Activated T-helper 9 cell treated with anti-CD3 and anti-CD28 coated beads, Interleukin-2, amount 50 U/mL, for 16 hours (primary cell): Measurements from ENCODE around the gene PRSS36.
A peak's percentile ranks its signal among the peaks of the same experiment; 100 is the strongest.
"Not testable (repeated sequence)": the region's sequence is repeated elsewhere in the genome, so short reads cannot be mapped to it uniquely, and the experiment has no call there.

Experiments
- DNase-seq: peaks from one replicate; pipeline ENCODE4 v3.0.0-alpha.2; 2020; ENCODE audit warnings: low read depth

The PRSS36 gene

GRCh38 chr16:31120129-31120528 lies 29.7 kb downstream of the PRSS36 start:
- DNase-seq, result no peak

- no peak for DNase-seq
These were observed 31.4 kb downstream of the PRSS36 start for GRCh38 chr16:31118223-31119155.

GRCh38 chr16:31117384-31118222 lies 32.3 kb downstream of the PRSS36 start, which contains the start of gene KAT8:
Gene KAT8 (plus strand): TSS chr16:31117664. CDS start chr16:31117682, 18 bp downstream.
- DNase-seq, result peak; percentile 95

GRCh38 chr16:31114468-31114867 lies 35.4 kb downstream of the PRSS36 start:
- DNase-seq, result no peak

GRCh38 chr16:31113121-31114120 lies 36.4 kb downstream of the PRSS36 start:
- no peak for DNase-seq

GRCh38 chr16:31112711-31113110 lies 37.2 kb downstream of the PRSS36 start:
- DNase-seq, result no peak

- no peak for DNase-seq
These were observed 37.9 kb downstream of the PRSS36 start for GRCh38 chr16:31111881-31112466.

- no peak for DNase-seq
These were observed 39.5 kb downstream of the PRSS36 start for GRCh38 chr16:31110106-31111034.

- no peak for DNase-seq
These were observed 40.2 kb downstream of the PRSS36 start for GRCh38 chr16:31109622-31110021.

- DNase-seq, result no peak
These were observed 40.9 kb downstream of the PRSS36 start for GRCh38 chr16:31108794-31109558.

- peak; percentile 63 for DNase-seq
These were observed 41.7 kb downstream of the PRSS36 start, which contains the start of gene BCKDK for GRCh38 chr16:31108035-31108793. Gene BCKDK (plus strand): TSS chr16:31108386. CDS start chr16:31109224, 838 bp downstream.

- DNase-seq, result no peak
These were observed 42.4 kb downstream of the PRSS36 start for GRCh38 chr16:31107465-31107867.

- DNase-seq, result no peak
These were observed 43.1 kb downstream of the PRSS36 start for GRCh38 chr16:31106509-31107464.

GRCh38 chr16:31105677-31106213 lies 44.1 kb downstream of the PRSS36 start:
- peak; percentile 66 for DNase-seq

- not testable (repeated sequence) for DNase-seq
These were observed 48.8 kb downstream of the PRSS36 start for GRCh38 chr16:31100876-31101641.
